Esophagus squamous epithelium (tissue), 4 donors: ENCODE measurements around the gene RACK1.

Experiments used
- POLR2A ChIP-seq, 4 donors: fragments of 450-650 bp; IDR thresholded peaks; one replicate each; pipeline ENCODE4 v1.6.1; 2017; ENCODE audit warnings: antibody characterized with exemption in 4 of 4, mild to moderate bottlenecking in 4 of 4, moderate library complexity in 3 of 4
- TF ChIP-seq, protein P1 (sequence below), 6 experiments: fragments of 450-650 bp in 4 of 6; fragments of 200-600 bp in 2 of 6; sonication (generic) in 2 of 6; IDR thresholded peaks; one replicate each; pipeline ENCODE4 v1.5.1; 2016 to 2019; ENCODE audit warnings: antibody characterized with exemption in 6 of 6, mild to moderate bottlenecking in 4 of 6, moderate library complexity in 4 of 6

DNA sequence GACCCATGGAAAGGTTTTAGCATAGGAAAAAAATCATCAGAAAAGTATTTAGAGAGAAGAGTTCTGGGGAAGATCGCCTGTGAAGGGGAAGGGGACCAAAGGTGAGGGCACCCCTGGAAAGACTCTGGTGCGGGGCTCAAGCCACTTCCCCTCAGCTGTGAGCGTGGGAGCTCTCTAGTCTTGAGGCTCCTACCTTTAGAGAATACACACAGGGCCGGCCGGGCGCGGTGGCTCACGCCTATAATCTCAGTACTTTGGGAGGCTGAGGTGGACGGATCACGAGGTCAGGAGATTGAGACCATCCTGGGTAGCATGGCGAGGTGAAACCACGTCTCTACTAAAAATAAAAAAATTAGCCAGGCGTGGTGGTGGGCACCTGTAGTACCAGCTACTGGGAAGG lies 13.7 kb downstream of the RACK1 start:
- TF ChIP-seq, protein P1, sequence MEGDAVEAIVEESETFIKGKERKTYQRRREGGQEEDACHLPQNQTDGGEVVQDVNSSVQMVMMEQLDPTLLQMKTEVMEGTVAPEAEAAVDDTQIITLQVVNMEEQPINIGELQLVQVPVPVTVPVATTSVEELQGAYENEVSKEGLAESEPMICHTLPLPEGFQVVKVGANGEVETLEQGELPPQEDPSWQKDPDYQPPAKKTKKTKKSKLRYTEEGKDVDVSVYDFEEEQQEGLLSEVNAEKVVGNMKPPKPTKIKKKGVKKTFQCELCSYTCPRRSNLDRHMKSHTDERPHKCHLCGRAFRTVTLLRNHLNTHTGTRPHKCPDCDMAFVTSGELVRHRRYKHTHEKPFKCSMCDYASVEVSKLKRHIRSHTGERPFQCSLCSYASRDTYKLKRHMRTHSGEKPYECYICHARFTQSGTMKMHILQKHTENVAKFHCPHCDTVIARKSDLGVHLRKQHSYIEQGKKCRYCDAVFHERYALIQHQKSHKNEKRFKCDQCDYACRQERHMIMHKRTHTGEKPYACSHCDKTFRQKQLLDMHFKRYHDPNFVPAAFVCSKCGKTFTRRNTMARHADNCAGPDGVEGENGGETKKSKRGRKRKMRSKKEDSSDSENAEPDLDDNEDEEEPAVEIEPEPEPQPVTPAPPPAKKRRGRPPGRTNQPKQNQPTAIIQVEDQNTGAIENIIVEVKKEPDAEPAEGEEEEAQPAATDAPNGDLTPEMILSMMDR (IDR thresholded peaks at IDR 0.05), result no peak
- no peak for TF ChIP-seq POLR2A (IDR thresholded peaks at IDR 0.05)
